Limb (tissue), 2 donors: ENCODE measurements around the gene GNAT2.
"Not testable (repeated sequence)": the region's sequence is repeated elsewhere in the genome, so short reads cannot be mapped to it uniquely, and the experiment has no call there.

Experiments used
- DNase-seq, 2 donors: peaks; one replicate each; pipeline ENCODE4 v3.0.0-alpha.2; 2016; ENCODE audit errors: extremely low spot score in 2 of 2

Gene GNAT2

DNA sequence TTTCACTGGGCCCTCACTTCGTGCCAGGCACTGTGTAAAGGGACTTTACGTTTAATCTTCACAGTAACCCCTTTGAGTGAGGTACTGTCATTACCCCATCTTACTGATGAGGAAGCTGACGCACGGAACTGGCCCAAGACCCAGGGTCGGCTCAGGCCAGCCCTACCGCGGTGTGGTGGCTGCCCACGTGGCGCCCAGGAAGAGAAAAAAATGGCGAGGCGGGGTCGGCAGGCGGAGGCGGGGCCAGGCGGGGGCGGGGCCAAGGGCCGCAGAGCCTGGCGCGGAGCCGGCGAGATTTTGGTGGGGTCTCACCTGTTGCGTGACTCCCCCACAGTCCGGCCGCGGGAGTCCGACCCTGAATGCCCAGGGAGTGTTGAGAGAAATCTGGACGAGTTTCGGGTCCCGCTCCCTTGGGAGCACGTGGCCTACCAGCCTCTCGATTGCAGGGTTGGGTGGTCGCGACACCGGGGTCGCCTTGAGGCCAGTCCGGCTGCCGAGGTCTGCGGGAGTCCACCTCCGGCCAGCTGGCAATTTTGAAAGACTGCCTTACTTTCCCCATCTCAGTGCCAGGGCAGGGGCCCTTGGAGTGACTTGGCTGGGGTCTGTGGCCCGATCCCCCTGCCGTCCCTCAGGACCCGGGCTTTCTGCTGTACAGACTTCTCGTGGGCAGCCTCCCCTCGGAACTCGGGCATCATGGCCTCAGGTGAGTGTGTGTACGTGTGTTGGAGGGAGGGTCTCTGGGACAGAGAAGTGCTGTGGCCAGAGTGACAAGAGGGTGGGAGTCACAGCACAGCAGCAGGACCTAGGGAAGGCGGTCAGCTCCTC is at the start of gene GNAT2, which contains the start of gene AMPD2:
GNAT2 (minus strand) TSS at position 41 of the 825 bp plus-strand sequence. CDS start 6,746 bp downstream, outside the sequence.
AMPD2 (plus strand) TSS at position 262 of the 825 bp plus-strand sequence. CDS start 1,339 bp downstream, outside the sequence.
- DNase-seq, result peak; percentile 64 to 86

DNA sequence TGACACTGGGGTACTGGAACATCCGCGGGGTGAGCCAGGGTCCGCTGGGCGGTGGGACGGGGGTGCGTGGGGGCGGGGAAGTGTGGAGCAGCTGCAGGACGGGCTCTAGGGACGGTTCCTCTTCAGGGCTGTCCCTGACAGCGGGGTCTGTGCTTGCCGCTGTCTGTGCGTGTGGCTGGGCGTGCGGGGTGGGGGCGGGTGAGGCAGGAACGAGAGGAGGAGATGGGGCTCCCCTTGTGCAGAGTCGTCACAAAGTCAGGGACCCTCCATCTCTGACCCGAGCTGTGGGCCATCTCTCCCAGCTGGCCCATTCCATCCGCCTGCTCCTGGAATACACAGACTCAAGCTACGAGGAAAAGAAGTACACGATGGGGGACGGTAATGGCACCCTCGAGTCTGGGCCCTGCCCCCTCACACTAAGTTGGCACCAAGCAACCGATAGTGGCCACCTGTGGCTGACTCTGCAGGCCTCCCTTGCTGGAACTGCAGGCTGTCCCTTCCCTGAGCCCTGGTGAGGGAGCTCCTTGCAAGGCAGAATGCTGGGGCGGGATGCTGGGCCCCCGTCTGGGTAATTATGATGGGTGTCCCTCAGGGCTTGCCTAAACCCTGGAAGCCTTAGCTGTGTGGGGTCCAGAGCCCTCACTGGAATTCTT is 48.8 kb upstream of the GNAT2 start:
- no peak for DNase-seq

DNA sequence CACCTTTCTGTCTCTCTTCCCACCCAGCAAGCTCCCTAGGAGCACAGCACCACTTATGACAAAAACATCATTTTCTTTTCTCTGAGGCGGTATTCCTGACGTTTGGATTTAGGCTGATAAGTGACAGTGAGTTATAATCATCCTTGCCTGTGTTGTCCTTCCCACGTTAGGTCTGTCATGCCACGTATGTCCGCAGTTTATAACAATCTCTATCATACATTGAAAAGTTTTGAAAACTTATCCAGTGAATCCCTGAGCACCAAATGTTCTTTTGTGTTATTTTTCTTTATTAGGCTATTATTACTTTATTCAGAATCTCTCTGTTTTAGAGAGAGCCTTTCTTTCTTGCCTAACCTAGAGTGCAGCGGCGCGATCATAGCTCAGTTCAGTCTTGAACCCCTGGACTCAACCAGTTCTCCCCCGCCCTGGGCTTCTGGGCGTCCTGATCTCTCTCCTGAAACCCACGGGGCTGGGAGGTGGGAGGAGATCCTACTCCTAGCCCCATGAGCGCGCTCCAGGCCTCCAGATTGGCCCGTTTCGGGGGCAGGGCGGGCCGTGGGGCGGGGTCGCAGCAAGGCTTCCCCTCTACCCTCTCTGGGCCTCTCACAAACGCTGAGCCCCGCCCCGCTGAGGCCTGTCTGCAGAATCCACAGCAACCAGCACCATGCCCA is 48.2 kb upstream of the GNAT2 start, which contains the start of gene GSTM2:
GSTM2 (plus strand) TSS at position 606 of the 671 bp plus-strand sequence; CDS start at position 665, 59 bp downstream.
- DNase-seq, result peak; percentile 93 to 95

DNA sequence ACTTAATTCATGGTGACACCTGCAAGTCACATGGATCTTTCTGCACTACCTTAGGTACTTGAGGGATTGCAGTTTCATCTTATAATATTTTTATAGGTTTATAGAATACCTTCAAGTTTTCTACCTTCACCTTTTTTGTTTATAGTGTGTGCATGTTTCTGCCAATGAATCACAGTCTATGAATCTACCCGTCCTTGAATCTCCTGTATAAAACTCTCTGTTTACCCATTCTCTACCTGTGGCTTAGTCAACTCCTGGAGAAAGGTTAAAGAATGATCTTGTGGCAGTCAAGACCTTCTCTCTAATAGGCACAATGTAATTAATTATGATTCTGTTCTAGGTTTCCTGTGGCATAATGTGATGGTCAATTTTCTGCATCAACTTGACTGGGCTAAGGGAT is 45.3 kb upstream of the GNAT2 start:
- no peak for DNase-seq

DNA sequence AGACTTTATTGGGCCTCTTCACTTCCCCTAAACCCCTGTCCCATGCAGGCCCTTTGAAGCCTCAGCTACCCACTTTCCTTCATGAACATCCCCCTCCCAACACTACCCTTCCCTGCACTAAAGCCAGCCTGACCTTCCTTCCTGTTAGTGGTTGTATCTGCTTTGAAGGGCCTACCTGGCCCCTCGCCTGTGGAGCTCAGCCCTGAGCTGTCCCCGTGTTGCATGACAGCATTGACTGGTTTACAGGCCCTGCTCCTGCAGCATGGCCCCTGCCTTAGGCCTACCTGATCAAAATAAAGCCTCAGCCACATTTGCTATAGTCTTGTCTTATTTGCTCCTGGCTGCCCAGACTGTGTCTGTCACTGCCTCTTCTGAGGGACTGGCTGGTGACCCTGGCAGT is 42.0 kb upstream of the GNAT2 start:
- no peak for DNase-seq

DNA sequence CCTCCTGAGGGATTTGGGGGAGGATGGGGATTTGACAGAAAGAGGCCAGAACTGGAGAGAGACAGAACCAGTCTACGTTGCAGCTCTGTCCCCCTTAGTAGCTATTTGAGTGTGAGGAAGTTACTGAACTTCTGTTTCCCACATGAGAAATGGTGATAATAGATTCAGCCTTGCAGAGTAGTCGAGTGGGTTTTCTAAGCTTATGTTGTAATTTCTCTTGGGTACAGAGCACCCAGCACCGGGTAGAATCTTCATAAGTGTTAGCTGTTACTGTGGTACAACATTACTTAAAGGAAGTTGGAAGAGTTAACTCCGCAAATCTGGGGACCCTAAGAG is 41.2 kb upstream of the GNAT2 start:
- not testable (repeated sequence) for DNase-seq

DNA sequence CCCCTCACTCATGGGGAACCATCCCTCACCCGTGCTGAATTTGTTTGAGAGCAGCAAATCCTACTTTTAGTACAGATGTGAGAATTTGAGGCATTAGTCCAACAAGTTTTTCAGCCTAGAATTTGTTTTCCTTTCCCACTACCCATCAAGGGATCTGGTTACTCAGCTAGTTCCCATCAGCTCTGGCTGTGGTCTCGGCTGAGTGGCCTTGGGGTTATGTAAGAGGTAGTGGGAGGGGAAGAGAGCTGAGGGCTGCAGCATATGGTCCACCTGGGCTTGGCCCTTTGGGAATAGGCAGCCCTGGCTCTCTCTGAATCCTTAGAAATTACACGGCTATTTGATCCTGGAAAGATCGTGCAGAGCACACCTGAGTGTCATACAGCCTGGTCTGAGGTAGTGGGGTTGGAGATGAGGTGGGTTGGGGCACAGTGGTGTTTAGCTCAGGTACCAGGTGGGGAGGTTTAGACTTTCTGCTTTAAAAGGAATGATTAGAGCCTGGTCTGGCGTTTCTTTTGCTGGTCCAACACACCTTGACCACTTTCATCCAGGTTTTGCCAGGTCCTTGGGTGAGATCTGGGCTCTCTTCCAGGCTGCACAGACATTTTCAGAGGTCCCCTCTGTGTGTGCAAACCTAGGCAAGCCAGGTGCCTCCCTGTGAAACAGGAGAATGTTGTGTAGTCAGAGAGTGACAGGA is 40.7 kb upstream of the GNAT2 start:
- no peak for DNase-seq

DNA sequence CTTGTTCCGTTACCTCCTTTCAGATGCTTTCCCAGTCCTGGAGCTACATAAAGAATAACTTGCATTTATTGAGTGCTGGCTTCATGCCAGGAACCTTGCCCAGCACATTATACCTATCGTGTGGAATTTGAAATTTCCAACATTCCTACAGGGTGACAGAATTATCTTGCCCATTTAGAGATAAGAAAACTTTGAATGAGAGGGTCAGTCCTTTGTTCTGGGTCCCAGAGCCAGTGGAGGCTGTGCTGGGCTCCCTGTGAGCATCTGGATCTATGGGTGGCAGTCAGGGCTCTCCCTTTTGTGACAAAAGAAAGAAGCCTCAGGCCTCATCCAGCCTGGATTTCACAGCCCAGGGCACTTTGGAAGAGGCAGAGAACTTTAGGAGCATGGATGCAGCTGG is 39.7 kb upstream of the GNAT2 start:
- no peak for DNase-seq

DNA sequence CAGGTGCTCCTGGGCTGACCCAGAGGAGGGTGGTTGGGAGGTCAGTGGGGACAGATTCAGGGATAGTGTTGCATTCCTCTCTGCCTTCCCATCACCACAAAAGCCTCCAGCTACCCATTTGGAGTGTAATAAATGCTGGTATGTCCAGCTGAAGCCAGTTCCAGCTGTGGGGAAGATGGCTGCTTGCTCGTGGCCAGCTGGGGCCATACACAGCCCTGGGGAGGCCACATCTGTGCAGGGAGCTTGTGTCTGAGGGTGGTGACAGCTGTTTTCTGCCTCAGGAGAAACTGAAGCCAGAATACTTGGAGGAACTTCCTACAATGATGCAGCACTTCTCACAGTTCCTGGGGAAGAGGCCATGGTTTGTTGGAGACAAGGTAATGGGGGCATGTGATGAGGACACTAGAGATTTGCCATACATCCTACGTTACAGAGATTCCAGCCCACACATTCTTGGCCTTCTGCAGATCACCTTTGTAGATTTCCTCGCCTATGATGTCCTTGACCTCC is 39.2 kb upstream of the GNAT2 start:
- DNase-seq, result no peak

DNA sequence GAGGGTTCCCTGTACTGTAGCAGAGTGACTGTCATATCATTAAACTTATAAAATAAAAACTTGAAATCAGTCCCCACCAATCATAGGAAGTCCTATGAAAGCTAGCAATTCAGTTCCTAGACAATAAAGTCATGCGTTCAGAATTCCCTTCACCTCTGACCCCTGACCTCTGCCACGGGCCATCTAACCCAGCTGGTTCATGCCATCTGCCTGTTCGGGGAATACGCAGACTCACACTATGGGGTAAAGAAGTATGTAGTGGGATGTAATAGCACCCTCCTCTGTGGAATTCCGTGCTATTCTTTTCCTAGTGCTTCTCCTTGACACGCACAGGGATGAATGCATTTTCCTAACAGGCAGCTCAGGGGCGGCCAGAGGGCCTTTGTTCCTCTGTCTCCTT is 38.6 kb upstream of the GNAT2 start:
- no peak for DNase-seq

DNA sequence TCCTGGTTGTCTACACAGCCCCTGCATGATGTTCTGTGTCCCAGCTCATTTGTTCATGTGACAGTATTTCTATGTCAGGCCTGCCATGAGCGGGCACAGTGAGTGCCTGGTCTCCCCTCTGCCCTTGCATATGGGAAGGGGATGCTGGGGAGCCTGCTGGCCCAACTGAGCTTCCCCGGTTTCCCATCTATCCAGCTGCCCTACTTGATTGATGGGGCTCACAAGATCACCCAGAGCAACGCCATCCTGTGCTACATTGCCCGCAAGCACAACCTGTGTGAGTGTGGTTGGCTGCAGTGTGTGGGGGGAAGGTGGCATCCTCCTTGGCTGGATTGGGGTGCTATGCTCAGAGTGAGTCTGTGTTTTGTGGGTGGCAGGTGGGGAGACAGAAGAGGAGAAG is 38.0 kb upstream of the GNAT2 start:
- no peak for DNase-seq

DNA sequence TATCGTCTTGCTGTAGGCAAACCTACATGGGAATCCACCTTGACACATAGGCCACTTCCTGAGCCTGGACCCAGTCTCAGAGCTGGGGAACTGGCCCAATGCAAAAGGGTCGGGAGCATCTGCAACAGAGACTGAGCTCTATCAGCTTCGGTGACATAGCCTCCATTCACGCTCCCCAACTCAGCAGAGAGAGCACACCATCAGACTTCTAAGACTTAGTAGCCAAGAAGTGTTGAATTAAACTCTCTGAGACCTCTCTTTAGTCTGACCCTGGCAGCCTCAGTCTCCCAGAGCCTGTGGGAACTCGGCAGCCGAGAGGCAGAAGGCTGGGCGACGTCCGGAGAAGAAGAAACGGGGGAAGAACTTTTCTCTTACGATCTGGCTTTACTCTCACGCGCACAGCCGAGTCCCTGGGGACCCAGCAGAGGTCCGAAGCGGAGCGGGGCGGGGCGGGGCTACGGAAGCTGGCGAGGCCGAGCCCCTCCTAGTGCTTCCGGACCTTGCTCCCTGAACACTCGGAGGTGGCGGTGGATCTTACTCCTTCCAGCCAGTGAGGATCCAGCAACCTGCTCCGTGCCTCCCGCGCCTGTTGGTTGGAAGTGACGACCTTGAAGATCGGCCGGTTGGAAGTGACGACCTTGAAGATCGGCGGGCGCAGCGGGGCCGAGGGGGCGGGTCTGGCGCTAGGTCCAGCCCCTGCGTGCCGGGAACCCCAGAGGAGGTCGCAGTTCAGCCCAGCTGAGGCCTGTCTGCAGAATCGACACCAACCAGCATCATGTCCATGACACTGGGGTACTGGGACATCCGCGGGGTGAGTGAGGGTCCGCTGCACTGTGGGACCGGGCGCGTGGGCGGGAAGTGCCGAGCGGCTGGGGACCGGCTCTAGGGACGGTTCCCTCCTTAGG is 36.5 kb upstream of the GNAT2 start, which contains the start of gene GSTM4:
GSTM4 (plus strand) TSS at position 485 of the 905 bp plus-strand sequence; CDS start at position 776, 291 bp downstream.
- peak; percentile 60 to 84 for DNase-seq

DNA sequence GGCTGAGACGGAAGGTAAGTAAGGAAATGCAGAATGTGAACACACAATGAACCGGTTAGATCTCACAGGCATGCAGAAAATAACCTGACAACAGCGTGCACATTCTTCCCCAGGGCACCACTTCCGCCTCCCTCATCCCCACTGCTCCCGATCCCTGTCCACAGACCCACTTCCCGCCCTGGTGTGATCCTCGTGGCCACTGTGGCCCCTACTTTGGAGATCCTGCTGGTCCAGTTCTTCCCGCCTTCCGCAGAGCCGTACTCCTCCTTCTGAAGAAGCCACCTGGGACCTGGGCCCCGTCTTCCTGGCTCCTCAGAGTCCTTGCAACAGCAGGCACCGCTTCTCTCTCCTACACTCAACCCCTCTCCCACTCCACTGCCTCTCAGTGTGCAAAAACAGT is 35.1 kb upstream of the GNAT2 start:
- no peak for DNase-seq

DNA sequence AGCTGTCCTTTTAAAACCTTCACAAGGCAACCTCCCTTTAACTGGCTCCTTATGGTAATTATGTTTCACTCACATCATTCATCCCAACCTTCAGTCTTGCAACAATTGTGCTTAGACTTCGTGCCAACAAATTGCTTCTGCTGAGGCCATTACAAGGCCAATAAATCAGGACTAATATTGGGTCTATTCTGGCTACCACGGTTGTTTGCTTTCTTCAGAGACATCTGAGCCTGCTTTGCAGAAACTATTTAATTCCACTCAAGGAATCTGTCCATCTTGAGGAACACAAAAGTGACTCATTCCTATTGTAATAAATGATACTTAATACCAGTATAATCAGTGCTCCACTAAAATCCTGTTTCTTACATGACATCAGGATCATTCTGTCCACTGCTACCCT is 33.9 kb upstream of the GNAT2 start:
- no peak for DNase-seq

DNA sequence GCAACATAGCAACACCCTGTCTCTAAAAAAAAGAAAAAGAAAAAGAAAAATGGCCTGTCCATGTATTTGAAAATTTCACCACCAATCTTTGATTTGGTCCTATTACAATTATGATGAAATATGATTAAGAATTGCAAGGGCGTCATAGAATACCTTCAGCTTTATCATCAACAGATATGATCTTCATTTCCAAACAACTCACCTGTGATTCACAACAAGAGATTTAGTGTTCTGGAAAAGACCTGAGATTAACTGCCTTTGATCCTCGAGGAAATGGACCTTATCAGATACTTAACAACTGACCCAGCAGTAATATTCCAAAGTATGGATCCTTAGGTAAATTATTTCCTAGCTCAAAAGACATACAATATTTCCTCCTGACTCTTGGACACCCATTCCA is 33.0 kb upstream of the GNAT2 start:
- no peak for DNase-seq

DNA sequence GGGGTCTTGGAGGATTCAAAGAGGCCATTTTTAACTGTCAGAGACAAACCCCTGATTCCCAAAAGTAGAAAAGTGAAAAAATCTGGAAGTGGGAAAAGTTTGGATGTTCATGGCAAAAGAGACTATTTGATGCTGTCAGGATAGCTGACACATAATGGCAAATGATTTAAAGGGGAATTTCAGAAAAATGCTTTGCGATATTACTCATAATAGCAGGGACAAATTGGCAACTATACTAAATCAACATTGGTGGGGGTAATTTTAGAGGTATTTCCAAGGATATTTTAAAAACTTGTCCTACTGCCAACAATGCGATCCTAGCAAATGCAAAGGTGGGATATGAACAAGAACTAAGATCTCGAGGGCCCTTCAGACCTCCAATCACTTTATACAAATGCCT is 31.2 kb upstream of the GNAT2 start:
- no peak for DNase-seq

DNA sequence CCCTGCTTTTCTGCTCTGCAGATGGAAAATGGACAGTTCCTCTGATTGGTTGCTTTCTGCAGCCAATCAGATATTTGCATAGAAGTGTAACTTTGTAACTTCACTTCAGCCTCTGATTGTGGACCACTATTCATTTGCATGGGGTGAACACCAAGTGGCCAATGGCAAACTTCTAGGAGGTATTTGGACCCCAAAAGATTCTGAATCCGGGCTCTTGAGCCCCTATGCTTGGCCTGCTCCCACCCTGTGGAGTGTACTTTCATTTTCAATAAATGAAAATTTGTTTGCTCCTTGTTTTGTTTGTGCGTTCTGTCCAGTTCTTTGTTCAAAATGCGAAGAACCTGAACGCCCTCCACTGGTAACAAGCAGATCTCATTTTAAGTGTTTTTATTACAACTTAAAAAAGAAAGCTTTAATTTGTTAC is 30.1 kb upstream of the GNAT2 start:
- DNase-seq, result no peak

DNA sequence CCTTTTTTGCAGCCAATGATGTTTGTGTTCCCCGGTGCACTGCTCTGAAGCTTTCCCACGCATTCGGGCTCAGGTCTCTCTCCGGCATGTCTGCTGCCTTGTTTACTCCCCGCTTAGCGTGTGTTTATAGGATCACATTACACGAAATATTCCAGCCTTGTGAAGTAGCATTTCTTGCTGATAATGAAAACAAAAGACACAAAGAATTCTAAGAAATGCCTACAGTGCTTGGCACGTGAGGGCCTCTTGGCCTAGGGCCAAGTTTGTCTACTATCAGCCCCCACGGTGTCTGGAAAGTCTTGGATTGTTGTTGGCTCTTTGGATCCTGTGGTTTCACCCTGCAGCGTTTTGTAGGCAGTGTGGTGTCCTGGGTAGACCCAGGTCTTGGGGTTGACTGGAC is 25.3 kb upstream of the GNAT2 start:
- no peak for DNase-seq

DNA sequence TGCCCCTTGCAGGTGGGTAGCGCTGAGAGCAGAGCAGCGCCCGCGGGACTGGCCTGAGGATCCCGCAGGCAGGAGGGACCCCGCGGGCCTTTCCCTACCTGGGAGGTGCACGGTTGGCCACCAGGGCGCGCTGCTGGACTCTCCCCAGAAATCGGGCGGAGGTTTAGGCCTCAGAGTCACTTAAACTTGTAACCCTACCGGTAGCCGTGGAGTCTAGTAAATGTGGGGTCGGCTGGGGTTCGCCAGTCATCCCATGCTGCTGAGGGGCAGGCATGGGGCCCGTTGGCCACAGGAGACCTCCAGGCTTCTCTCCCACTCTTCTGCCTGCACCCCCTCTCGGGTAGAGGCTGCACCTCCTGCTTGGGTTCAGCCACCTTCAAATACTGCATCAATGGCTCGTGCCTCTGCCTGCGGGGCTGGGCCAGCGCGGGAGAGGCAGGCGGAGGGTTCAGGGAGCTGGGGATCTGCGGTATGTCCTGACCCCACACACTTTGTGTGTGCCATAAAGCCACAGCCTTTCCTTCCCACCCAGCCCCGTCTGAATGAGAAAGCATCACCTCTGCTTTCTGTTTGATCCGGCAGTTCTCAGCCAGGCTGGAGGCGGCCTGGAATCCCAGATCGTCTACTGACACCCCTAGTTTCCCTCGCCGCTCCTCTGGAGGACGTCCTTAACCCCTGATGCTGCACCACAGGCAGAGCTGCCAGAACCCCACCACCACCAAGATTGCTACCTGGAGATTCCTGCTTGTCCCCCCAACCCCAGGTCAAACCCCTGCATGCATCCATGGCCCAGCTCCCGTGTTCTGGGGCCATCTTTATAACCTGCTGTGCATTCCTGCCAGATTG is 24.2 kb upstream of the GNAT2 start:
- peak in 1 of 2 donors; percentile 86 for DNase-seq
